Glutamatergic neuron (in vitro differentiated cells): ENCODE measurements around the gene FCRL6. TPM values are rescaled to one million over a fixed set of nuclear protein-coding genes. Genes with fewer than 3 reads are reported as not detected.

Experiments used
- DNase-seq: peaks from one replicate; pipeline ENCODE4 v3.0.0; 2022
- H3K27ac Mint-ChIP-seq: one replicate; pipeline ENCODE4 v1.8.0; 2020; ENCODE audit warnings: mild to moderate bottlenecking, mixed read lengths, inconsistent platforms; ENCODE audit not compliant: unreplicated experiment
- H3K27me3 Mint-ChIP-seq: one replicate; pipeline ENCODE4 v1.8.0; 2020; ENCODE audit warnings: mild to moderate bottlenecking, moderate library complexity, mixed read lengths, inconsistent platforms; ENCODE audit not compliant: unreplicated experiment
- H3K36me3 Mint-ChIP-seq: one replicate; pipeline ENCODE4 v1.8.0; 2020; ENCODE audit warnings: mild to moderate bottlenecking, mixed read lengths, inconsistent platforms; ENCODE audit not compliant: unreplicated experiment
- H3K4me1 Mint-ChIP-seq: one replicate; pipeline ENCODE4 v1.8.0; 2020; ENCODE audit warnings: mild to moderate bottlenecking, low read depth, mixed read lengths, inconsistent platforms; ENCODE audit not compliant: unreplicated experiment
- H3K4me3 Mint-ChIP-seq: one replicate; pipeline ENCODE4 v1.8.0; 2020; ENCODE audit warnings: mild to moderate bottlenecking, mixed read lengths, inconsistent platforms; ENCODE audit not compliant: unreplicated experiment
- H3K9me3 Mint-ChIP-seq: one replicate; pipeline ENCODE4 v1.8.0; 2020; ENCODE audit warnings: mild to moderate bottlenecking, moderate library complexity, mixed read lengths, inconsistent platforms; ENCODE audit not compliant: unreplicated experiment
- total RNA-seq: library from RNA; stranded (reverse); fragmentation: NEBNext Ultra II Directional; extraction: Animal tissue kit (Norgen Biotek cat#: 25700); gene quantifications from one replicate; pipeline ENCODE4 v1.2.1, GENCODE V29; 2021; ENCODE audit not compliant: unreplicated experiment
- TF ChIP-seq, protein P1 (sequence below): fragments of 200-600 bp; sonication (generic); IDR thresholded peaks from one replicate; pipeline ENCODE4 v1.5.0; 2021; ENCODE audit not compliant: partially characterized antibody, unreplicated experiment

Gene FCRL6
- total RNA-seq, 1 donor from 2014 or later: not detected

DNA sequence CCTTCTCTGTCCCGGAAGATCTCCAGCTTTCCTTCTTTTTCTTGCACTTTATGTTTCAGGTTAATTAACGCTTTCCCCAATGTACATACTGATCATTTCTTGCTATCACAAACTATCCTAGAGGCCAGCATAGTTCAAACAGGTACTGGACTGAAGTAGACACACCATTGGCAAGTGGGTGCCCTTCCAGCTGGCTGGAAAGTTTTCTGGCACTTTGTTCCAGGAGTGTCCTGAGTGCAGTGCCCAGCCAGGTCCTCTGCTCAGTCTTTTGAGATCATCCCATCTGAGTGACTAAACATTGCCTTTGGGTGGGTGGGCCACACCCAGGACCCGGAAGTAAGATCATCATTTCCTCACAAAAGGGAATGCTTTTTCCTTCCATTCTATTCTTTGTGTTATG, 36.4 kb upstream of the FCRL6 start:
- no peaks in the 10 kb centered on the region for H3K36me3 Mint-ChIP-seq
- H3K4me1 Mint-ChIP-seq: no peaks in the 10 kb centered on the region
- no peaks in the 10 kb centered on the region for H3K9me3 Mint-ChIP-seq
- no peak overlapping the region for H3K27ac Mint-ChIP-seq
- DNase-seq: no peak
- no peaks in the 10 kb centered on the region for H3K27me3 Mint-ChIP-seq
- no peak overlapping the region for H3K4me3 Mint-ChIP-seq
- TF ChIP-seq, protein P1, sequence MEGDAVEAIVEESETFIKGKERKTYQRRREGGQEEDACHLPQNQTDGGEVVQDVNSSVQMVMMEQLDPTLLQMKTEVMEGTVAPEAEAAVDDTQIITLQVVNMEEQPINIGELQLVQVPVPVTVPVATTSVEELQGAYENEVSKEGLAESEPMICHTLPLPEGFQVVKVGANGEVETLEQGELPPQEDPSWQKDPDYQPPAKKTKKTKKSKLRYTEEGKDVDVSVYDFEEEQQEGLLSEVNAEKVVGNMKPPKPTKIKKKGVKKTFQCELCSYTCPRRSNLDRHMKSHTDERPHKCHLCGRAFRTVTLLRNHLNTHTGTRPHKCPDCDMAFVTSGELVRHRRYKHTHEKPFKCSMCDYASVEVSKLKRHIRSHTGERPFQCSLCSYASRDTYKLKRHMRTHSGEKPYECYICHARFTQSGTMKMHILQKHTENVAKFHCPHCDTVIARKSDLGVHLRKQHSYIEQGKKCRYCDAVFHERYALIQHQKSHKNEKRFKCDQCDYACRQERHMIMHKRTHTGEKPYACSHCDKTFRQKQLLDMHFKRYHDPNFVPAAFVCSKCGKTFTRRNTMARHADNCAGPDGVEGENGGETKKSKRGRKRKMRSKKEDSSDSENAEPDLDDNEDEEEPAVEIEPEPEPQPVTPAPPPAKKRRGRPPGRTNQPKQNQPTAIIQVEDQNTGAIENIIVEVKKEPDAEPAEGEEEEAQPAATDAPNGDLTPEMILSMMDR: no peak

DNA sequence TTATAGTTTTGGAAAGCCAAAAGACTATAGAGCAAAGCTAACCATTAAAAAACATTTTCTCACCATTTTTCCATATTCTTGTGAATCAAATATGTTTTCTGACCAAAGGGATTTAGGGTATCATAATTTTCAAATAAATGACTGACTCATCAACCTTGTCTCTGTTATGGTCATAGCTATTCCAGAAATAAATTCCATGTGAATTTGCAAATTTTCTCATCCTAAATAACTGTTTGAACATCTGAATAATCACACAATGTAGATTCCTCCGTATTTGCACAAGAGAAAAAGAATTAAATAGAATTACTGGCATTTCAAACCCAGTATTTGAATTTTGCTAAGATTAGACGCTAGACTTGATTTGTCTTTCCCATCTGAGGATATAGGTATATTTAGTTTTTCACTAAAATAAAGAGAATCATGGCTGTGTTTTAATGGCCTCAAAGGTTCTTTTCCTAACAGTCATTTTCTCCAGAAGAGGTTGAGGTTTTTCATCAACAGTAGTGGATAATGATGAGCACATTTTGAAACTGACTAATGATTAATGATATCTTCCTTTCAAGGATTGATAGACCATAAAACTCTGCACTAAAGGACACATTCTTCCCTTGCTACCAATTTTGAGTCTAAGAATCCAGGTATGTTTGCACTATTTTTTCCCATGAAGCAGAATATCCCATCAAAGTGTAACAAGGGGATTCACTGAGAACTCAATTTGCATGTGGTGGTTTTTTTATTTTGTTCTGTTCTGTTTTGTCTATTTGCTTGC, 30.8 kb upstream of the FCRL6 start:
- Mint-ChIP-seq H3K27ac (no peak overlapping the region), H3K4me1 (no peaks in the 10 kb centered on the region), H3K36me3 (no peaks in the 10 kb centered on the region), H3K9me3 (no peaks in the 10 kb centered on the region), H3K4me3 (no peak overlapping the region), H3K27me3 (no peaks in the 10 kb centered on the region)
- no peak for DNase-seq
- TF ChIP-seq, protein P1: no peak

DNA sequence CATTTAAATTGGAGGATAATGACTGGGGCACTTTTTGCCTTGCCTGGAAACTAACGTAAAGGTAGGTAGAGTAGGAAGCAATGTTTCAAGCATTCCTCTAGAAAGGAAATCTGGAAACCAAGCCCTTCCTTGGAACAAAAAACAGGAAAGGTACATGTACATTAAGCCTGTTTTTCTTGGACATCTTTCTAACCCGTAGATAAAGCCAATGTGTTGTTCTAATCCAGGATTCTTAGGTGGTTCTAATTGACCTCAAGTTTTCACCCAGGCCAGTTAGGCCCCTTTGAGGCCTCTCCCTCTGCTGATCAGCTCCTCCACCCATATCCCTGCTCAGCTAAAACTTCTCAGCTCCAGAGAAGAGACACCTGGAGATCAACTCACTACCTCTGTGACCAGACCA, 27.7 kb upstream of the FCRL6 start:
- H3K36me3 Mint-ChIP-seq: no peaks in the 10 kb centered on the region
- H3K4me1 Mint-ChIP-seq: peaks cover 3% of the 10 kb centered on the region
- TF ChIP-seq, protein P1: no peak
- H3K27me3 Mint-ChIP-seq: no peaks in the 10 kb centered on the region
- H3K27ac Mint-ChIP-seq: no peak overlapping the region
- no peak for DNase-seq
- H3K4me3 Mint-ChIP-seq: no peak overlapping the region
- H3K9me3 Mint-ChIP-seq: no peaks in the 10 kb centered on the region

DNA sequence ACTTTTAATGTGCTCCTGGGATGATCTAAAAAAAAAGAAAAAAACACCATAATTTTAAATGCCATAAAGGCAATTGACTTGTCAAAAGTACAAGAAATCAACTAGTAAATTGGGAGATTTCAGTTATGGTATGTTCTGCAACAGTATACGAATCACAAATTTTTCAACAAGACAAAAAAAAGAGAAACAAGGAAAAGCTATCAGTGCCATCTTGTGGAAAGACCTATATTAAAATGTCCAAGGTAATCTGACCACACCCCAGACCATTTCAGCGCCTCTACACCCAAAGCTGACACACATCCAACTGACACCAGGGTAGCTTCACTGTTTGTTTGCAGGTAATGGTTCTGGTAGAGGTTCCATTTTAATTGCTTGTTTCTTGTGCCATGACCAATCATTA, 26.4 kb upstream of the FCRL6 start:
- H3K9me3 Mint-ChIP-seq: peaks cover 1% of the 10 kb centered on the region
- no peaks in the 10 kb centered on the region for H3K27me3 Mint-ChIP-seq
- TF ChIP-seq, protein P1: no peak
- no peaks in the 10 kb centered on the region for H3K36me3 Mint-ChIP-seq
- peaks cover 3% of the 10 kb centered on the region for H3K4me1 Mint-ChIP-seq
- no peak overlapping the region for H3K4me3 Mint-ChIP-seq
- DNase-seq: no peak
- H3K27ac Mint-ChIP-seq: no peak overlapping the region

DNA sequence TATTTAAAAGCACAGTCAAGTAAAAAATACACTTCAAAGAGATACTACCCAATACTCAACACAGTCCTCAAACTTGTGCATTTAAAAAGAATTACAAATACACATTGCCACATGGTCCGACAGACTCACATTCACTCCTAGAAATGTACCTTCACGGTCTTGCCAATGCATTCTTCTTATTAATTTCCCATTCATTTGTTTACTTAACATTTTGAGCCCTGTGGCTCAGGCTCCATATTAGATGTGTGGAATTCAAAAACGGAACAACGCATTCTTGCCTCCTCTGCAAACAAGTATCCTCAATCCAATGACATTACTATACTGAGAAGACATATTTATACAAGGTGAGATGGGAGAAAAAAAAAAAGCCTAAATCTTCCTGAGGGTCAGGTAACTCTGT, 23.9 kb upstream of the FCRL6 start:
- Mint-ChIP-seq H3K9me3 (peaks cover 6% of the 10 kb centered on the region), H3K36me3 (no peaks in the 10 kb centered on the region), H3K27me3 (peaks cover 3% of the 10 kb centered on the region), H3K4me3 (no peak overlapping the region), H3K4me1 (peaks cover 3% of the 10 kb centered on the region), H3K27ac (no peak overlapping the region)
- DNase-seq: no peak
- TF ChIP-seq, protein P1: no peak
